GM21737 (cell line): ENCODE results near the gene PPCDC.

Source experiments
- ATAC-seq: cut with Tn5 transposase; IDR thresholded peaks from one replicate; pipeline ENCODE4 v1.9.1; 2021; ENCODE audit warnings: mild to moderate bottlenecking, moderate library complexity; ENCODE audit not compliant: unreplicated experiment

Gene PPCDC, protein sequence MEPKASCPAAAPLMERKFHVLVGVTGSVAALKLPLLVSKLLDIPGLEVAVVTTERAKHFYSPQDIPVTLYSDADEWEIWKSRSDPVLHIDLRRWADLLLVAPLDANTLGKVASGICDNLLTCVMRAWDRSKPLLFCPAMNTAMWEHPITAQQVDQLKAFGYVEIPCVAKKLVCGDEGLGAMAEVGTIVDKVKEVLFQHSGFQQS

DNA sequence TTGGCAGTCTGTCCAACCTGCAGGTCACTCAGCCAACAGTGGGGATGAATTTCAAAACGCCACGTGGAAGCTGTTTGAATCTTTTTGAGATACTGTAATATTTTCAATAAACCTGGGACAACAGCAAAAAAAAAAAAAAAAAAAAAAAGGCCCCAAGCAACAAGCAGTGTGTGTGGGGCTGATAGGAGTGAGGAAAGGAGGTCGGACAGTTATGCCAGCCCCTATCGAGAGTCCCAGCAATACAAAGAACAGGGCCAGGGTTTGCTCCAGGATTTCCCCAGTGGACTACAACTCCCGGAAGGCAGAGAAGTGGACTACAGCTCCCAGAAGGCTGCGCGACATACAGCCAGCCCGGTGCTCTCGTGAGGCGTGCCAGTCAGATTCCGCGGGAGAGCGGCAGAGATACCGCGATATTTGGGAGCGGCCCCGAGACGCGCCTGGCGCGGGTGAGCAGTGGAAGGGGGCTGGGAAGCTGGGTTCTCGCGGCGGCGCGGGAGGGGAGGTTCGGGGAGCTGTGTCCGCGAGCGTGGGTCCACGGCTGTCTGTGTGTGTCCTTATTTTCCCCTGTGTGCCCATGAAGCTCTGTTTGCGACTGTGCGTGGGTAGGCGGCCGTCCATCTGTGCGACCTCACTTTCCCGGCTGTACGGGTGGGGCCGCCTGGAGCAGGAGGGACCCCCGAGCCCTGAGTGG is at the start of gene PPCDC:
TSS of gene PPCDC (plus strand) at position 410 of the 691 bp plus-strand sequence. CDS start 4,729 bp downstream, outside the sequence.
- ATAC-seq = peak; percentile 88

DNA sequence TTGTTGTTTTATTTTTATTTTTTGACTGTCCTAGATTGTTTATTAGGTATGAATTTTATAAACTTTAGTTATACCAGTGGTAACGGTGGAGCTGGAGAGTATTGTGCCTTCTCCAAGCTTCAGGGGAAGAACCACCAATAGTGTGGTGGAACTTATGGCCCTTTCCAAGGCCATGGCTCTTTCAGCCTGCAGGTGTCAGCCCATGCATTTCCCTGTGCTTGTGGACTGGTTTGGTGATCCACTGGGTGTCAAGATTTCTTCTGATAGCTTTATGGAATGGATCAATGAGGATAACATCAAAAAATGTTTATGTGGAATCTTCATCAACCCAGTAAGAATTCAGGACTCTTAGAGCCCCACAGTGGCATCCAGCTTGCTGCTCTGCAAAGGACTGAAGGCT is 47.2 kb upstream of the PPCDC start:
- ATAC-seq = no peak

DNA sequence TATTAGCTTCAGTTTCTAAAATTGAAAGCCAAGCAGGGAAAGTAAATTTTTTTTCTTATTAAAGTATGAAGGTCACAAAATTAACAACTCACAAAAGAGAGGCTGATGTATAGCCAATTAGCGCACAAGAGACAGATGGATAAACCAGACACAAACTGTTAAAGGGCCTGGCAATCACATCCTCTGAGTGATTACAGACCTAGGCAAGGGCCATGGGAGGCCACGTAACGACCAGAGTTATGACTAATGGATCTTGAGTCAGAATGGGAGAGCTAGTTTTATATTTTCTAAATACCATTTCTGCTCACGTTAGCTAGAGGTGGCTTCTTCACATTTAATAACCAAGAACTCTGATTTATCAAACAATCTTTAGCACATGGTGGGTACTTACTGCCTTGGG is 45.8 kb upstream of the PPCDC start:
- no peak for ATAC-seq

DNA sequence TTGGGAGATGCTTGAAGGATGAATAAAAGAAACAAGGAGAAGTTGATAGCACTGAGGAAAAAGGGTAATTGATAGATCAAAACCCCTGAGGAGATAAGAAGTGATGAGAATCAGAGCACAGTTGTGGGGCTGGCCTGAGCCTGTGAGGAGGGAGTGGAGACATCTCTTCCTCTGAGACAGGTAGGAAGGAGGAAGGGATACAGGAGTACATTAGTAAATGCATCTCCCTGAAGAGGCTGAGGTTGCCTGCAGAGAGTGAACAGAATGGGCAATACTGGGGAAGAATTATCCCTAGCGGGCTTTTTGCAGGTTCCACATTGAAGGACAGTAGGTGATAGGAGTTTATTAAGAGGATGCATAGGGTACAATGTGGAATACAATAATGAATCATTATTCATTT is 45.3 kb upstream of the PPCDC start:
- no peak for ATAC-seq

DNA sequence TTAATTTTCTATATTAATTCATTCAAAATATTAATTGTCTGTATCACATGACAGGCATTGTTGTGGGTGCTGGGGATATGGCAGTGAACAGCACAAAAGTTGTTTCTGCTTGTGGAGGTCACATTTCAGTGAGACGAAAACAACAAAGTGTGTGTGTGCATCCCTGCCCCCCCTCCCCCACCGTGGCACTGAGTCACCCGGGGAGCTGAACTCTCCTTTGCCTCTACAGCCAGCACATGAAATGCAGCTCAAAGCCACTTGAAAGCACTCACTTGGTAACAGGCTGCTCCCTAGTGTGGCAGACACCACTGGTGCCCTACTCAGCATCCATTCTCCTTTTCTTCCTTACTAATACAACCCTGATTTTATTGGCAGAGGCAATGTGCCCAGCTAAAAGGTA is 44.9 kb upstream of the PPCDC start:
- no peak for ATAC-seq

DNA sequence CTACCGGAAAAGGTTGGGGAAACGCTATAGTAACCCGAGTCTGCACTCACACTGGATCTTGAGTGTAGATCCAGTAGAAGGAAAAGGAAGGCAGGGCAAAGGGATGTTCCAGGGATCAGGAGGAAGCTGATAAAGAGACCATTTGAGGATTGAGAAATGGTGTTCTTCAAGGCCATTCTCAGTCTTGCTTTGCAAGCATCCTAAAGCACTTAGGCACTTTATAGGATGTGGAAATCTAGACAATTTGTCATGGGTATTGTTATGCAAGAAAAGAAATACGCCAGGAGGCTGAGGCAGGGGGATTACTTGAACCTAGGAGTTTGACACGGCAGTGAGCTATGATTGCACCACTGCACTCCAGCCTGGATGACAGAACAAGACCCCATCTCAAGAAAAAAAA is 41.2 kb upstream of the PPCDC start:
- no peak for ATAC-seq

DNA sequence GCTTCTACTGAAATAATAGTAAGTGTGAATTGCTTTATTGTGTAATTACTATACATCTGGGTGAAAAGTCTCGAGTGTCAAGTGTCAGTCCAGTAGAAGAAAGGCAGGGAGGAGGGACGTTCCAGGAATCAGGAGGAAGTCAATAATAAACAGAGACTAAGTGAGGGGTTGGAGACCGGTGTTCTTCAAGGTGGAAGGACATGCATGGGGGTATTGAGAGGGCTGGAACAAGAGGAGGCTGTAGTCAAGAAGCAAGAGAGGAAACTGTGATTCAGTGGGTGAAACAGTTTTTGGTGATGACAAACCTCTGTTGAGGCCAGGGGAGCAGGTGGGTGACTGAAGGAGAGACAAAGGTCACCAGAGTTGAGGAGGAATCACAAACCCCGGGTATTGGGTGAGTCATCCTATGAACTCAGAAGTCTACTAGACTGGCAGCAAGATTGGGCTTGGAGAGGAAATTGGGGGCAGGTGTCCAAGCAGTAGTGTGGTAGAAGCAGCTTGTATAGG is 39.6 kb upstream of the PPCDC start:
- ATAC-seq = no peak

DNA sequence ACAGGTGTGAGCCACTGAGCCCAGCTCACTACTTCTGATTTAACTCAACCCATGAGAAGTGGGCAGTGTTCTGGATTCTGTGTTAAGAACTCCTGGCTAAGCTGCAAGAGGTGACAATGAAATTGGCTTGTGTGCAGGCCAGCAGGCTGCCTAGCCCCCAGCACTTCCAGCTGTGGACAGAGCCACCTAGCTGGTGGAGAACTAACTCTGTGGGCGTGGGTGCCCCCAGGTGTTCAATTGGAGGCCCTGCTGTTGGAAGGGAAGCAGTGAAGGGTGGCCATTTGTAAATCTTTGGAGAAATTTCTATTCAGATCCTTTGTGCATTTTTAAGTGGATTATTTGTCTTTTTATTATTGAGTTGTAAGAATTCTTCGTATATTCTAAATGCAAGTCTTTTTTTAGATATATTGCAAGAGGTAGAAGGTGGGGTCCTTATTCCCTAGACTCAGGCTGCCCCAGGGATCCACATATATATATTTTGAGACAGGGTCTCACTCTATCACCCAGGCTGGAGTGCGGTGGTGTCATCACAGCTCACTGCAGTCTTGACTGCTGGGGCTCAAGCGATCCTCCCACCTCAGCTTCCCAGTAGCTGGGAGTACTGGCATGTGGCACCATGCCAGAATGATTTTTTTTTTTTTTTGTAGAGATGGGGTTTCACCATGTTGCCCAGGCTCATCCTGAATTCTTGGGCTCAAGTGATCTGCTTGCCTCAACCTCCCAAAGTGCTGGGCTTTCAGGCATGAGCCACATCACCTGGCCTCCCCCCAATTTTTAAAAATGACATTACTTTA is 35.2 kb upstream of the PPCDC start:
- ATAC-seq = no peak

DNA sequence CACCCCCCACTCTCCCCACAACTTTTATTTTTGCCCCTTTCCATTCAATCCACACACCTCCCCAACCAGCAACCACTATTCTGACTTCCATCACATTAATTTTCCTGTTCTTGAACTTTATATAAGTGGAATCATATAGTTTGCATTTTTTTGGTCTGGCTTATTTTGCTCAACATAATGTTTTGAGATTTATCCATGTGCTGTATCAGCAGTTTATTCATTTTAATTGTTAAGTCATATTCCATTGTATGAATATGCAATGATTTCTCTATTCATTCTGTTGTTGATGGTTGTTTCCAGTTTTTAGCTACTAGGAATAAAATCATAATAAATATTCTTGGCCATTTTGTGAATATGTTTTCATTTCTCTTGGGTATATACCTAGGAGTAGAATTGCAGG is 33.9 kb upstream of the PPCDC start:
- ATAC-seq = no peak

DNA sequence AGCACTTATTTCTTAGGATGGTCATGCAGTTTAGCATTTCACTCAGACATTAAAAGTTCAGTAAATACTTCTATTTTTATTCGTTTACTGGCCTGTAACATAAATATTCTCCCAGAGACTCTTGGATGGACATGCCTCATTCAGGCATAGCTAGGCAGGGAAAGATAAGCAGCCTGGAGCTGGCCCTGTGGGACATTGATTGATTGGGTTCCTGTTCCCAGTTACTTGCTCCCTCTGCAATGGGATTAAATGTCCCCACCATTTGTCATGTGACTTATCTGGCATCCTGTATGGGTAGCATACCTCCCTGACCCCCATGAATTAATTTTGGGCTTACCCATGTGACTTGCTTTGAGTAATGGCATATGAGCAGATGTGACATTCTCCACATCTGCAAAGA is 30.8 kb upstream of the PPCDC start:
- no peak for ATAC-seq

DNA sequence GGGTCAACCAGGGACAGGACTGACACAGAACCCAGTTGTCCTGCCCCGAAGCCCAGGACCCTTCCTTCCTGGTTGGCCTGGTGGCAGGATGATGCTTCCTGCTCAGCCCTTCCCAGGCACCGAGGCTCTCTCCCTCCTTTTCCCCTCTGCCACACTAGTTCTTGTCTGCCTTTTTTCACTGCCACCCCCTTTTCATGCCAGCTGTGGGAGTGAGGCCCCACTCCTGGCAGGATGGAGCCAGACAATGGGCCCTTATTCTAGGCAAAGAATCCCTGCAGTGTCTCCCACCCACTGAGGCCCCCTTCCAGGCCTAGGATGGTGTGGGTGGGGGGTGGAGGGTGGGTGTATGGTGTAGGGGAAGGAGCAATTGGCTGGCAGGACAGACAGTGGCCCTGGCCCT is 29.2 kb upstream of the PPCDC start:
- no peak for ATAC-seq

DNA sequence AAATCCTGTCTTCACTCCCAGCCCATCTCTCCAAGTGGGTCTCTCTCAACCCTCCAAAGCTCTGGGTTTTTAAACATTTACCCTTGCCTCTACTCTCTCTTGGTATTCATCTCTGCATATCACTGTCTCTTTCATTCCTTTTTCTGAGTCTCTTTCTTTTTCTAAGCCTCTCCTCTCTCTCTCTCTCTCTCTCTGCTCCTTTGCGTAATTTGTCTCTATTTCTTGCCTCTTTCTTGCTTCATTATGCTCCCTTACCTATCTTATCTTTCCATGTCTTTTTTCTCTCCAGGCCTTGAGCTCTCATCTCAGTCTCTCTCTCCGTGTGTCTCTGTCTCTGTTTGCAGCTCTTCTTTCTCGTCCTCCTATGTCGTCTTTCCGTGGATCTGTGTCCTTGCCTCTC is 28.7 kb upstream of the PPCDC start:
- ATAC-seq = no peak

DNA sequence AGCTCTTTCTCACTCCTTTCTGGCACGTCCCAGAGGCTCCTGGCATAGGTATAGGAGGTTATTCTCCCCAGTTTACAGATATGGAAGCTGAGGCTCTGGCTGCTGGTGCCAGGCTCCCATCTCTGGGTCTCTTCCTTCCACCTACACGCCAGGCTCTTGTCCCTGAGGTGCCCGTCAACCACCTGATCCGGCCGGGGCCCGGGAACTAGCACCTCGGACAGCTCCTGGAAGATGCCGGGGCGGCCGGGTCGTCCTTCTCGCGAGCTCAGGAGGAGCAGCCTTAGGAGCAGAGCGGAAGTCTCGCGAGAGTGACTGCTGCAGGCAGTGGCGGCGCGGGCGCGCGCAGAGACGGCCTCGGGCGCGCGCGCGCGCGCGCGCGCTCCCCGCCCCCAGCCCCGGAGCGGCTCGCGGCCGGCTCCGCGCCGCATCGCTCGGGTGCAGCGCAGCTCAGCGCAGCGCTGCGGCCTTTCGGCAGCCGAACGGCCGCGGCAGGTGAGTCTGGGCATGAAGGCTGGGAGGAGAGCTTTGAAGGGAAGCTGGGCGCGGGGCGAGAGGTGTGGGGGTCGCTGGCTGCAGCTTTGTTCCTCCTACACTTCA is 28.1 kb upstream of the PPCDC start, which contains the start of gene SCAMP5:
TSS of gene SCAMP5 (plus strand) at position 382 of the 597 bp plus-strand sequence. CDS start 16,277 bp downstream, outside the sequence.
- ATAC-seq = peak; percentile 74

DNA sequence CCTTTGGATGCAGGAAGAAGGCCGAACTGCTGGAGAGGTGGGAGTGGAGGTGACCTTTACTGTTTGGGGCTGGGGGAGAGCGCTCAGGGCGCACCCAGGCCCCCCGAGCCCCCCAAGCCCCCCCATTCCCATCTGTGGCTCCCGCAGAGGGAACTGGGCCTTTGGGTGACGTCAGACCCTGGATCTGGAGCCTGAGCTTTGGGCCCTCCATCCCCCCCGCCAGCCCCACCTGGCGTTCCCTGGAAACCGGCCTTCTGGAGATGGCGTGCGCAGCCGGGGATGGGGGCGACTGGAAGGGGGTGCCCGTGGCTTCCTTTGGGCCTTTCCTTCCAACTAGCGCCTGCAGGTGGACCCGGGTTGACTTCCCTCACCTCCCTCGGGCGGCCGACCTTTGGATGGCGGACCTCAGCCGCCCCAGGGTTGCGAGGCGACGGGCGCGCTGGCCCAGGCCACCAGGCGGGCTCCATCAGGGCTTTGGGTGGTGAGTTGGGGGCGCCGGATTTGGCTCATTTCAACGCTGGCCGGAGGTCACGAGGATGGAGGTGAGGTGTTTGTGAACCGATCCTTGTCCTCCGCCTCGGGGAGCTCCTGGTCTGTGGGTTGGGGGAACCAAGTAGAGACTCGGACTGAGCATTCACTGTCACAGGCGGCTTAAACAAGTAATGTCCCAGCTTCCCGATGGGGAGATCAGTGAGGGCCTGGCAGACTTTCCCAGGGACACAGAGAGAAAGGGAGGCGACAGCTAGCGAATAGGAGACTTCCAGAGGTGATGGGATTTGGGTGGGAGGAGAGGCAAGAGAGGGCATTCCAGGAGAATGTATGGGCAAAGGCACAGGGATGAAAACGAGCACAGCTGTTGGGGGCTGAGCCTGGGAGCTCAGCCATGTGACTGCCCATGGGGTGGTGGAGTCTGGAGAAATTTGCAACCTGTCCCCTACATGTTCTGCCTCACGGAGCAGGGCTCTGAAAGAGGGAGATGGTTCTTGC is 27.3 kb upstream of the PPCDC start:
- ATAC-seq = no peak

DNA sequence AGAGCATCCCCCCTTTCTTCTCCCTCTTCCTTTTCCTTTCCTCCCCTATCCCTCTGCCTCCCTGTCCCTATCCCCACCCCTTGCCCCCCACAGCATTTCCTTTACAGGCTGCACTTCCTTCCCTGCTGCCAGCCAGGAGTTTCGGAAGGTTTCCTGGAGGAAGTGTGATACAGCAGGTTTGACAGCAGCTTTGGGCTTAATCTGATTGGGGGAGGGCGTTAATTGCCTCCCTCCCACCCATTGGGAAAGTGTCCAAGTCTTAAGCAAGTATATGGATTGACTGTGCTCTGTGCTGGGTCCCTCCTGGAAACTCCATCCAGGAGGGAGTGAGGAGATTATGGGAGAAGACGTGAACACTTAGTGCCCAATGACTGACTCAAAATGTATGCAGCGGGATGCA is 26.2 kb upstream of the PPCDC start:
- ATAC-seq = no peak

DNA sequence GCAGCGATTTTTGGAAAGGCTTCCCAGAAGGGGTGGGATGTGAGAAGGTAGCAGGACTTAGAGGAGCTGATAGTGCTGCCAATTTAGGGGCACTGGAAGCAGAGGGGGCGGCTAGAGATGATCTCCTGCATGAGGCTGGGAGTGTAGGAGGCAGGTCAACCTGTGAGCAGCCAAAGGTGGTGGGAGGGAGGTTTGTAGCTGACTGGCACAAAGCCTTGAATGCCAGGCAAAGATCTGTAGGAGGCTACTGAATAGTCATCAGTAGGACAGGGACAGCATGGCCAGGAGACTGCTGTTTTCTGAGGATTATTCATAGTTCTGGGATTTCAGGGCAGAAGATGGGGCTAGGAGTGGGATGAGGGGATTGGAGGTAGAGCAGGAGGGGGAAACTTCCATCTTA is 25.8 kb upstream of the PPCDC start:
- ATAC-seq = no peak

DNA sequence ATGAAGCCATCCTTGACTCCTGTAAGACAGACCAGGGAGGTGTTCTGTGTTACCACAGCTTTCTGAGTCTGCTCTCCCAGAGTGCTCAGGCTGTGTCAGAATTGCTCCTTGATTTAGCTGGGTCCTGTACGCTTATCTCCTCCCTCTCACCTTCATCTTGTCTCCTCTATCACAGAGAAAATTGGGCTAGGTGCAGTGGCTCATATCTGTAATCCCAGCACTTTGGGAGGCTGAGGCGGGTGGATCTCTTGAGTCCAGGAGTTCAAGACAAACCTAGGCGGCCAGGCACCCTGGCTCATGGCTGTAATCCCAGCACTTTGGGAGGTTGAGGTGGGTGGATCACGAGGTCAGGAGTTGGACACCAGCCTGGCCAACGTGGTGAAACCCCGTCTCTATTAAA is 22.1 kb upstream of the PPCDC start:
- ATAC-seq = no peak

DNA sequence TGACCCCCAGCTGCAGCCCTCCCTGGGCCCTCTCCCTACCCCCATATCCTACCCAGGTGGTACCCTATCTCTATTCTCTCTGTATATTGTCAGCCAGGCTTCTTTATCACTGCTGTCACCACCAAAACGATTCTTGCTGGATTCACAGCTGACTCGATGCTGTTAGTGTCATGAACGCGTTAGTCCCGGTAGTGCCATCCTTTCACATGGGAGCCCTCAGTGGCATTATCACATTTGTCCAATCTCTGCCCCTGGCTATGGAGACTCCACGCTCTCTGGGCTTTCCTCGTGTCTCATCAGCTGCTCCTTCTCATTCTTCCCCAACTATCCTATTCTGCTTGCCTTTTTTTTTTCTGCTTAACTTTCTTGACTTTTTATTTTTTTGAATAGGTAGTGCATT is 21.0 kb upstream of the PPCDC start:
- no peak for ATAC-seq

DNA sequence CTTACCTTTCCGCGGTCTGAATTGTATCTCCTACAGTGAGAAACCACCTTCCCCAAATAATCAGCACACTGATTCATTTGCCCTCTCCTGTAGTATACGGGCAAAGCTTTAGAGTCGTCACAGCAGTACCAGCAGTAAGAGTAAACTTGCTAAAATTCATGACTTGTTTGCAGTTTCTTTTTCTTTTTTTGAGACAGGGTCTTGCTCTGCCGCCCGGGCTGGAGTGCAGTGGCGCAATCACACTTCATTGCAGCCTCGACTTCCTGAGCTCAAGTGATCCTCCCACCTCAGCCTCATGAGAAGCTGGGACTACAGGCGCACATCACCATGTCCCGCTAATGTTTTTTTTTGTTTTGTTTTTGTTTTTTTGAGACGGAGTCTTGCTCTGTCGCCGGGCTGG is 16.2 kb upstream of the PPCDC start:
- no peak for ATAC-seq

DNA sequence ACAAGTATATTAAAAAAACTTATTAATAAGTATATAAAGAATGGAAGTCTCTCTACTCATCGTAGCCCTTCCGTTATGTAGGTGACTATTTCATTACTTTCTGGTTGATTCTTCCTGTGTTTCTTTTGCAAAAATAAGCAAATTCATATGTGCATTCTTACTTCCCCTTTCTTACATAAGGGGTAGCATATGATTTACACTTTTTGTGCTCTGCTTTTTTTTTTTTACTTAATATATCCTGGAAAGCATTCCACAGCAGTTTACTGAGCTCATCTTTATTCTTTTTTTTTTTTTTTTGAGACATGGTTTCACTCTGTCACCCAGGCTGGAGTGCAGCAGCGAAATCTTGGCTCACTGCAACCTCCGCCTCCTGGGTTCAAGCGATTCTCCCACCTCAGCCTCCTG is 15.2 kb upstream of the PPCDC start:
- ATAC-seq = no peak
